NCI-H187 treated with DMSO at 0.1 percent for 48 hours (cell line): ENCODE data around the gene REX1BD.

Source experiments
- DNase-seq: peaks from one replicate; lab custom pipeline; 2025; lab: John Stamatoyannopoulos, UW

Gene REX1BD

GRCh38 chr19:18603255-18603957 lies 14.8 kb downstream of the REX1BD start:
- DNase-seq, result no peak

GRCh38 chr19:18603958-18604819 lies 15.6 kb downstream of the REX1BD start:
- no peak for DNase-seq

GRCh38 chr19:18604820-18605159 lies 16.2 kb downstream of the REX1BD start:
- no peak for DNase-seq

- DNase-seq, result no peak
Measured at GRCh38 chr19:18605196-18605545, 16.6 kb downstream of the REX1BD start.

- DNase-seq, result no peak
Measured at GRCh38 chr19:18605546-18606280, 17.1 kb downstream of the REX1BD start.

- DNase-seq, result no peak
Measured at GRCh38 chr19:18606281-18607225, 18.0 kb downstream of the REX1BD start, which contains the start of gene CRLF1. TSS of gene CRLF1 (minus strand) at chr19:18606799. CDS start at chr19:18606656, 143 bp downstream.

- DNase-seq, result no peak
Measured at GRCh38 chr19:18607226-18608101, 18.9 kb downstream of the REX1BD start.

- DNase-seq, result no peak
Measured at GRCh38 chr19:18608102-18608804, 19.7 kb downstream of the REX1BD start.

- no peak for DNase-seq
Measured at GRCh38 chr19:18608805-18609716, 20.5 kb downstream of the REX1BD start.

- no peak for DNase-seq
Measured at GRCh38 chr19:18609717-18610051, 21.1 kb downstream of the REX1BD start.

GRCh38 chr19:18610245-18610555 lies 21.6 kb downstream of the REX1BD start:
- no peak for DNase-seq

GRCh38 chr19:18610556-18611326 lies 22.1 kb downstream of the REX1BD start:
- no peak for DNase-seq

- DNase-seq, result no peak
Measured at GRCh38 chr19:18611327-18612050, 22.9 kb downstream of the REX1BD start.

- no peak for DNase-seq
Measured at GRCh38 chr19:18612051-18612771, 23.6 kb downstream of the REX1BD start.

- no peak for DNase-seq
Measured at GRCh38 chr19:18612772-18613588, 24.4 kb downstream of the REX1BD start, which contains the start of gene TMEM59L. TSS of gene TMEM59L (plus strand) at chr19:18612870. CDS start at chr19:18612959, 89 bp downstream.
